Right renal pelvis (tissue), 4 donors: ENCODE measurements around the gene CSRNP2. TPM values are rescaled to one million over a fixed set of nuclear protein-coding genes. Genes with fewer than 3 reads are reported as not detected.
A peak's percentile ranks its signal among the peaks of the same experiment; 100 is the strongest.
"Not testable (repeated sequence)": the region's sequence is repeated elsewhere in the genome, so short reads cannot be mapped to it uniquely, and the experiment has no call there.

Source experiments
- DNase-seq, 4 donors: peaks; one replicate each; pipeline ENCODE4 v3.0.0-alpha.2; 2013; ENCODE audit warnings: low read depth in 4 of 4, low spot score in 3 of 4, missing footprints in 1 of 4
- polyA plus RNA-seq, 4 donors: library from polyadenylated mRNA; unstranded; fragments of 120-200 nt; gene quantifications; one replicate each; pipeline ENCODE4 v1.2.1, GENCODE V29; 2013; ENCODE audit not compliant: insufficient read length in 4 of 4

Gene CSRNP2
- polyA plus RNA-seq, 4 donors: 35.9 to 39.5 (median 38.5) TPM

- DNase-seq: not testable (repeated sequence)
These were observed 5.0 kb downstream of the CSRNP2 start for GRCh38 chr12:51078346-51078745.

GRCh38 chr12:51077930-51078329 is 5.5 kb downstream of the CSRNP2 start:
- DNase-seq: no peak

GRCh38 chr12:51076236-51076930 is 7.0 kb downstream of the CSRNP2 start:
- no peak for DNase-seq

GRCh38 chr12:51075390-51075789 is 8.0 kb downstream of the CSRNP2 start:
- DNase-seq: no peak

GRCh38 chr12:51071663-51072062 is 11.7 kb downstream of the CSRNP2 start:
- no peak for DNase-seq

GRCh38 chr12:51070004-51070403 is 13.4 kb downstream of the CSRNP2 start:
- no peak for DNase-seq

- no peak for DNase-seq
These were observed 15.6 kb downstream of the CSRNP2 start for GRCh38 chr12:51067771-51068170.

GRCh38 chr12:51067229-51067628 is 16.2 kb downstream of the CSRNP2 start:
- DNase-seq: no peak

GRCh38 chr12:51065530-51065929 is 17.9 kb downstream of the CSRNP2 start:
- no peak for DNase-seq

- no peak for DNase-seq
These were observed 20.6 kb downstream of the CSRNP2 start for GRCh38 chr12:51062631-51063397.

- DNase-seq: no peak
These were observed 24.3 kb downstream of the CSRNP2 start for GRCh38 chr12:51059086-51059485.

- no peak for DNase-seq
These were observed 27.2 kb downstream of the CSRNP2 start for GRCh38 chr12:51056242-51056641.

GRCh38 chr12:51055060-51055459 is 28.3 kb downstream of the CSRNP2 start:
- DNase-seq: no peak

- DNase-seq: no peak
These were observed 31.6 kb downstream of the CSRNP2 start for GRCh38 chr12:51051787-51052186.

- no peak for DNase-seq
These were observed 33.9 kb downstream of the CSRNP2 start for GRCh38 chr12:51049525-51049924.

GRCh38 chr12:51048661-51049251 is 34.6 kb downstream of the CSRNP2 start:
- no peak for DNase-seq

- peak; percentile 94 to 96 (median 95) for DNase-seq
These were observed 35.5 kb downstream of the CSRNP2 start, which contains the start of gene LETMD1 for GRCh38 chr12:51047655-51048540. Gene LETMD1 (plus strand): TSS chr12:51048327. CDS start chr12:51048357, 30 bp downstream.

- no peak for DNase-seq
These were observed 47.1 kb downstream of the CSRNP2 start for GRCh38 chr12:51036279-51036678.

- no peak for DNase-seq
These were observed 49.8 kb downstream of the CSRNP2 start for GRCh38 chr12:51033457-51034089.

GRCh38 chr12:51033048-51033447 is 50.3 kb downstream of the CSRNP2 start:
- DNase-seq: no peak
